OCI-LY7 (cell line): ENCODE data around the gene ESPNL.

Experiments
- EZH2phosphoT487 ChIP-seq: fragments of 200-600 bp; sonication (generic); IDR thresholded peaks from 2 replicates; pipeline ENCODE4 v1.6.1; 2018; ENCODE audit warnings: low read depth, borderline replicate concordance, mild to moderate bottlenecking, mixed run types, antibody characterized with exemption, low read length, moderate library complexity, mixed read lengths
- TF ChIP-seq, protein P1 (sequence below): fragments of 200-600 bp; sonication (generic); conservative IDR thresholded peaks from 2 replicates; pipeline ENCODE4 v1.5.1; 2014; ENCODE audit warnings: mild to moderate bottlenecking, antibody characterized with exemption, low read length, moderate library complexity, mixed read lengths

DNA sequence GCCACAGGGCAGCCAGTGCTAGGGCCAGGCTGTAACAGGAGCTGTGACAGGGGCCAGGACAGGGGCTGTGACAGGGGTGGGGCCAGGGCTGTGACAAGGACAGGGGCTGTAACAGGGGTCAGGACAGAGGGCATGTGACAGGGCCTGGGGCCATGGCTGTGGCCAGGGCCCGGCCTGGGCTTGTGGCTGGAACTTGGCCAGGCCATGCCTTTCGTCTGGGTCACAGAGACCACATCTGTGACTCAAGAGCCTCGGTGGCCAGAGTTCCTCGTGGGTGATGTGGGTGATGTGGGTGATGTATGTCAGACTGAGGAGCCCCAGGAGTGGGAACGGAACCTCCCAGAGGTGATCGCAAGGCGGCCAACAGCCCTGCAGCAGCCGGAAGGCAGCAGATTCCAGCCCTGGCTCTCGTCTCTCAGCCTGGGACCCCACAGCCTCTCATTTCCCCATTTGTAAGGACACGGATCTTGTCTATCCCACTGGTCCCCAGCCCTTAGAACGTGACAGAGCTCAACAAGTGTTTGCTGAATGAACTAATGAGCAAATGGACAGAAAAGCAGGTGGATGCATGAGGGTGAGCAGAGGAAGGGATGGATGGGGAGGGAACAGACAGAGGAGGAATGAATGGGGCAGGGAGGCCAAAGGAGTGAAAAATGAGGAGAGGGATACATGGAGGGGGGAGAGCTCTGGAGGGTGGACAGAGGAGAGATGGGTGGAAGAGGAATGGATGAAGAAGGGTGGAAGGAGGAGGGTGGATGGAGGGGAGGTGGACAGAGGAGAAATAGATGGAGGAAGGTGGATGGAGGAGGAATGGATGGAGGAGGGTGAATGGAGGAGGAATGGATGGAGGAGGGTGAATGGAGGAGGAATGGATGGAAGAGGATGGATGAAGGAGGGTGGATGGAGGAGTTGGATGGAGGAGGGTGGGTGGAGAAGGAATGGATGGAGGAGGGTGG is 17.3 kb downstream of the ESPNL start:
- TF ChIP-seq, protein P1, sequence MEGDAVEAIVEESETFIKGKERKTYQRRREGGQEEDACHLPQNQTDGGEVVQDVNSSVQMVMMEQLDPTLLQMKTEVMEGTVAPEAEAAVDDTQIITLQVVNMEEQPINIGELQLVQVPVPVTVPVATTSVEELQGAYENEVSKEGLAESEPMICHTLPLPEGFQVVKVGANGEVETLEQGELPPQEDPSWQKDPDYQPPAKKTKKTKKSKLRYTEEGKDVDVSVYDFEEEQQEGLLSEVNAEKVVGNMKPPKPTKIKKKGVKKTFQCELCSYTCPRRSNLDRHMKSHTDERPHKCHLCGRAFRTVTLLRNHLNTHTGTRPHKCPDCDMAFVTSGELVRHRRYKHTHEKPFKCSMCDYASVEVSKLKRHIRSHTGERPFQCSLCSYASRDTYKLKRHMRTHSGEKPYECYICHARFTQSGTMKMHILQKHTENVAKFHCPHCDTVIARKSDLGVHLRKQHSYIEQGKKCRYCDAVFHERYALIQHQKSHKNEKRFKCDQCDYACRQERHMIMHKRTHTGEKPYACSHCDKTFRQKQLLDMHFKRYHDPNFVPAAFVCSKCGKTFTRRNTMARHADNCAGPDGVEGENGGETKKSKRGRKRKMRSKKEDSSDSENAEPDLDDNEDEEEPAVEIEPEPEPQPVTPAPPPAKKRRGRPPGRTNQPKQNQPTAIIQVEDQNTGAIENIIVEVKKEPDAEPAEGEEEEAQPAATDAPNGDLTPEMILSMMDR: no peak
- TF ChIP-seq EZH2phosphoT487: no peak
